GM21723 (cell line): ENCODE measurements around the gene IL3RA.

Experiments used
- ATAC-seq: cut with Tn5 transposase; IDR thresholded peaks from one replicate; pipeline ENCODE4 v1.9.1; 2021; ENCODE audit warnings: mild to moderate bottlenecking, moderate library complexity; ENCODE audit not compliant: unreplicated experiment

IL3RA gene

DNA sequence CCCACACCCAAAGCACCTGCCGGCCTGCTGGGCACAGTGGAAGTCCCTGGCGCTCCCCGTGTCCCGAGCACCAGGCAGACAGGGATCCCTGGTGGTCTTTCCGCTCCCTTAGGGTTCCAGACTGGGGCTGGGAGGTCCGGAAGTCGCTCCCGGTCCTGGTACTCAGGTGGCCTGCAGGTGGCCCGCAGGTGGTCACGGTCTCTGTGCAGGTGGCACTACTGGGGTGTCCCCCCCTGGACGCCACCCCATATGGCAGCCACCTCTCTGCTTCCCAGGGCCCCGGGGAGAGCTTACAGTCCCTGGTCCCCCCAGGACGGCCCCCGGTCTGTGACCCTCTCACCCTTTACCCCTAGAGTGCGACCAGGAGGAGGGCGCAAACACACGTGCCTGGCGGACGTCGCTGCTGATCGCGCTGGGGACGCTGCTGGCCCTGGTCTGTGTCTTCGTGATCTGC is 41.7 kb downstream of the IL3RA start:
- no peak for ATAC-seq

DNA sequence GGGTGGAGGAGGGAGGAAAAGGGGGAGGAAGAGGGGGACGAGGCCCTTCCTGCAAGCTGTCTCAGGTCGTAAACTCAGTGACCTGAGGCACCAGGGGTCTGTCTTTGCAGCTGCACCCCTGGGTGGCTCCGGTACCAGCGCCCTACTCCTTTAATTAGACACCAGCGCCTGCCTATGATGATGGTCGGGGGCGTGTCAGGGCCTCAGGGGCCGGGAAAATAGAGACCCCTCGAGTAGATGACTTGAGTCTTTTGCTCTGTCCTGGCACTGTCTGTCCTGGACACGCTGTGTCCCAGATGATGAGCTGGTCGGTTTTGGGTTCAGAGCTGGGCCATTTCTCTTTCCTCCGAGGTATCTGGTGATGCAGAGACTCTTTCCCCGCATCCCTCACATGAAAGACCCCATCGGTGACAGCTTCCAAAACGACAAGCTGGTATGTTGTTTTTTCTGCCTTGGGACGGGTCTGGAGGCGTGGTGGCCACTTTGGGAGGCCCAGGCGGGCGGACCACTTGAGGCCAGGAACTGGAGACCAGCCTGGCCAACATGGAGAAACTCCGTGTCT is 44.2 kb downstream of the IL3RA start:
- ATAC-seq = no peak

DNA sequence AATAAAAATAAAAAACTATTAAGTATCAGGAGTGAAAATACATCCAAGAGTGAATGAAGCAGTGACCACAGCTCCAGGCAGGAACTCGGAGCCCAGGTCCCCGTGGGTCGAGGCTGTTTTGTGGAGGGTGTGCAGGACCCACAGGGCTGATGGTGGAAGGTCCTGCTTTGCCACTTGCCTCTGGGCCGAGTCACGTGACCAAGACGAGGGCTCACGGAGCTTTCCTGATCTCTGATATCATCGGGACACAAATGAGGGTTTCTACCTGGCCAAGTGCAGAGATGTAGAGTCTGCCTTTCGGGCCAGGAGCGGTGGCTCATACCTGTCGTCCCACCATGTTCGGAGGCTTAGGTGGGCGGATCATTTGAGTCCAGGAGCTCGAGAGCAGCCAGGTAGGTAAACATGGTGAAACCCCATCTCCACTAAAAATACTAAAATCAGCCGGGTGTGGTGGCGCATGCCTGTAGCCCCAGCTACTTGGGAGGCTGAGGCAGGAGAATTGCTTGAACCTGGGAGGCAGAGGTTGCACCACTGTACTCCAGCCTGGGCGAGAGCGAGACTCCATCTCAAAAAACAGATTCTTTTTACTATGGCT is 48.2 kb downstream of the IL3RA start:
- no peak for ATAC-seq

DNA sequence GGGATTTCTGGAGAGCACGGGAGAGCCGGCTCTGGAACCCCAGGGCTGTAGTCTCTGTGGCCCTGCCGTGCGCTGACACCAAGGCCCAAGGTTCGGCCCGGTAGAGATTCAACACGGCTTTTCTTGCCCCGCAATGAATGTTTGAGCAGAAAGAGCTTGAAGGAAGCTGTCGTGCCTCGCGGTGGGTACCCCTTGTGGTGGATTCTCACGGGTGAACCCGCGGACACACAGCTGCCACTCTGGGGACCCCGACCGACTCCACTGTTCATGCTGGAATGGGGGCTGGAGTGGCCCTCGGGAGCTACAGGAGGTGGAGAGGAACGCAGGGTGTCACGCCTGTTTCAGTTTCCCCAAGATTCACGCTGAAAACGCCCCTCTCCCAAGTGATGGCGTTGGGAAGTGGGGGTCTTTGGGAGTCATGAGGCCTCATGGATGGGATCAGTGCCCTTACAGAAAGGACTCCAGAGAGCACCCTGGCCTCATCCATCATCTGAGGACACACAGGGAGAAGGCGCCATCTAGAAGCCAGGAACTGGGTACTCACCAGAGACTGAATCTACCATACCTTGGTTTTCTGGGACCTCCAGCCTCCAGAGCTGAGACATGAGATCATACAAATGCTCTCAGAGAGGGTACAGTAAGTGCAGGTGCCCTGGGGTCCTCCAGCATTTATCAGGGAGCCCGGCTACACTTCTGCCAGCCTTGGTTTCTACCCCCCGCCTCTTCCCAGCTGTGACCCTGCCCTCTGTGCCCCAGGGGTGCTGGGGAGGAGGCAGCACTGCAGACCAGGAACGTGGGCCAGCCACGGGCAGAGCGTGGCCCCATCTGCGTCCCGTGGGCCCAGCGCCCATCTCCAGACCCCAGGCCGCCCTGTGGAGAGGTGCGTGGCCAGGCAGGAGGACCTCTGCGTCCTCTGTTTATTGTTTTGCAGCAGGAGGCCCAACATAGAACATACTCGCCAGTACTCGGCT is 49.0 kb downstream of the IL3RA start:
- ATAC-seq = no peak

DNA sequence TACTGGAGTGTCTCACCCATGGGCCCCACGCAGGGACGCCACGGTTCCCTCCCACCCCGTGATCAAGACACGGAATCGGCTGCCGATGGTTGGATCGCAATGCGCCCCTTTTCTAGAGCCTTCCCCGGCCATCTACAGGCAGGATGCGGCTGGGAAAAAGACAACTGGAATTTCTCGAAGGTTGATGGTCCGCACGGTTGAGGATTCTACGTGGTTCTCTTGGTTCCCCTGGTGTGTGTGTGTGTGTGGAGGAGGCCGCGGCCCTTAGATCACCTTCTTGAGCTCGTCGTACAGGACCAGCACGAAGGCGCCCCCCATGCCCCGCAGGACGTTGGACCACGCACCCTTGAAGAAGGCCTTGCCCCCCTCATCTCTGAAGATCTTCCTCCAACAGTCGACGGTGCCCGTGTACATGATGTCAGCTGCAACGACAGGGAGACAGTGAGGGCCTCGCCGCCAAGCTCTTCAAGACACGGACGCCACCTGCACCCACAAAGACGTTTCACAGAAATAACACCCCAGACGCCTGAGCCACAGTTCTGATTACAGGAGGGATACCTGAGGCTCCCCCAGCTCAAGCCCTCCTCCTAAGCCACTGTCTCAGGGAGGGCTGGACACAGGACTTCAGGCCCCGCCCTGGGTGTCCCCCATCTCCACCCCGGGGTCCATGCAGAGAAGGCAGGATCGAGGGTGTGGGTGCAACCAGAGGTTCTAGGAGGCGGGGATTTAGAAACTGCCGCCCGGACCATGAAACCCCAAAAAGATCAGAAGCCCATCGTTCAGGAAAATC is 49.9 kb downstream of the IL3RA start:
- ATAC-seq = no peak

DNA sequence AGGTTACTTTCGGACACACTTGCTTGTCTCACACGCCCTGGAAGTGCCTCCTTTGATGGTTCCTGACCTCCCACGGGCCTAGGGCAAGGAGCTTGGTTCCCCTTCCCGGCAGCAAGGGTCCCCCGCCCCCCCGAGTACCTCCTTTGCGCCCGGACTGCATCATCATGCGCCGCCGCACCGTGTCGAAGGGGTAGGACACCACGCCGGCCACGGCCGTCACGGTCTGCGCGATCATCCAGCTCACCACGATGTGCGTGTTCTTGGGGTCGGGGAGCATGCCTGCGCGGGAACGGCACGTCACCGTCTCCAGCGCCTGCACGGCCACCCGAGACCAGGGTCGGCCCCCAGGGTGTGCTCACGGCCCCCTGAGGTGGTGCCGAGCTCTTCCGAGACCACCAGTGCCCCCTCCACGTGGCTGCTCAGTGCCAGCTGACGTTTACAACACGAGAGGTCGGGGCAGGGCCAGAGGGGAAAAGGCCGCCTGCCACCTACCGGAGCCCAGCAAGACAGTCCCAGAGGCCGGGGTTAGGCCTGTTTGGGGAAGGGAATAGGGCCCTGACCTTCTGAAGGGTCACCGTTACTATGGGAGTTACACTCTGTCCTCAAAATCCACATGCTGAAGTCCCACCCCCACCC is 50.7 kb downstream of the IL3RA start:
- no peak for ATAC-seq

DNA sequence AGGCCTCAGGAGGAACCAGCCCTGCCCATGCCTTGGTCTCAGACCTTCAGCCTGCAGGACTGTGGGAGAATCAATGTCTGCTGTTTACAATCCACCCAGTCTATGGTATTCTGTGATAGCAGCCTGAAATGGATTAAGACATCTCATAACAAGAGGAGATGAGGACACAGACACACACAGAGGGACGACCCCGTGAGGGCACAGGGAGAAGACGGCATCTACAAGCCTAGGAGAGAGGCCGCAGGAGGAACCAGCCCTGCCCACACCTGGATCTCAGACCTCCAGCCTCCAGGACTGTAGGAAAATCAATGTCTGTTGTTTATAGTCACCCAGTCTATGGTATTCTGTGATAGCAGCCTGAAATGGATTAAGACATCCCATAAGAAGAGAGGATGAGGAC is 52.1 kb downstream of the IL3RA start:
- no peak for ATAC-seq

DNA sequence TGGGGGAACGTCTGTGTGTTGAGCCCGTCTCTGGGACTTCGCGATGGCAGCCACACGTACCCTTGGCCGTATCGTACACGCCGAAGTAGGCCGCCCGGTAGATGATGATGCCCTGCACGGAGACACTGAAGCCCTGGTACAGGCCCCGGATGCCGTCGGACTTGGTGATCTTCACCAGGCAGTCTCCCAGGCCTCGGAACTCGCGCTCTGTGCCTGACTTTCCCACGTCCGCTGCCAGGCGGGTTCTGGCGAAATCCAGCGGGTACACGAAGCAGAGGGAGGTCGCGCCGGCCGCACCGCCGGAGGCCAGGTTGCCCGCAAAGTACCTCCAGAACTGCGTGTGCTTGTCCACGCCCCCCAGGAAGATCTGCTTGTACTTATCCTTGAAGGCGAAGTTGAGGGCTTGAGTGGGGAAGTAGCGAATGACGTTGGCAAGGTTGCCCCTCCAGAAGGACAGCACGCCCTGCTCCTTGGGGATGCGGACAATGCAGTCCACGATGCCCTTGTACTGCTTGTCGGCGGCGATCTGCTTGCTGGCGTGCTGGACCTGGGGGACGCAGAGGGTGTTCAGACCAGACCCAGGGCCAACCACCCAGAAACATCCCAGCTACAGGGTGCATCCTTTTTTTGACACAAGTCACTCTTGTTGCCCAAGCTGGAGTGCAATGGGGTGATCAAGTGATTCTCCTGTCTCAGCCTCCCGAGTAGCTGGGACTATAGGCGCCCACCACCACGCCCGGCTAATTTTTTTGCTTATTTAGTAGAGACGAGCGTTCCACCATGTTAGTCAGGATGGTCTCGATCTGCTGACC is 52.8 kb downstream of the IL3RA start:
- ATAC-seq = no peak

DNA sequence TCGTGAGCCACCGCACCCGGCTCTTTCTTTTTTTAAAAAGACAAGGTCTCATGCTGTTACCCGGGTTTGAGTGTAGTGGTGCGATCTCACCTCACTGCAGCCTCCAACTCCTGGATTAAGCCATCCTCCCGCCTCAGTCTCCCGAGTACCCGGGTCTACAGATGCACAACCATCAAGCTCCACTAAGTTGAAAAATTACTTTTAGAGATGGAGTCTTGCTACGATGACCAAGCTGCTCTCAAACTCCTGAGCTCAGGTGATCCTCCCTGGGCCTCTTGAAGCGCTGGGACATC is 53.4 kb downstream of the IL3RA start:
- ATAC-seq = no peak

DNA sequence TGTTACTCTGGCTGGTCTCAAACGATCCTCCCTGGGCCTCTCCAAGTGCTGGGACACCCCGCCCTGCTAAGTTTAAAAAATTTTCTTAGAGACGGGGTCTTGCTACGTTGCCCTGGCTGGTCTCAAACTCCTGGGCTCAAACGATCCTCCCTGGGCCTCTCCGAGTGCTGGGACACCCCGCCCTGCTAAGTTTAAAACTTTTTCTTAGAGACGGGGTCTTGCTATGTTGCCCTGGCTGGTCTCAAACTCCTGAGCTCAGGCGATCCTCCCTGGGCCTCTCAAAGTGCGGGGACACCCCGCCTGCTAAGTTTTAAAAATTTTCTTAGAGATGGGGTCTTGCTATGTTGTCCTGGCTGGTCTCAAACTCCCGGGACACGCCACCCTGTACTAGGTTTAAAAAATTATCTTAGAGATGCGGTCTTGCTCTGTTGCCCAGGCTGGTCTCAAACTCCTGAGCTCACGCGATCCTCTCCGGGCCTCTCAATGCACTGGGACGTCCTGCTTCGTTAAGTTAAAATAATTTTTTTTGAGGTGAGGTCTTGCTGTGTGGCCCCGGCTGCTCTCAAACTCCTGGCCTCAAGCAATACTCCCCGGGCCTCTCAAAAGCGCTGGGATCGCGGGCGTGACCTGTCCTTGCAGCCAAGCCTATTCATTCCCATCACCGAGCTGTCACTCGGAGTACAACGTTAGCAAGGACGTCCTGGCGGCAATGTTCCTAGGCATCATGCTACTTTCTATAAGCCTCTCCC is 54.2 kb downstream of the IL3RA start:
- ATAC-seq = no peak

DNA sequence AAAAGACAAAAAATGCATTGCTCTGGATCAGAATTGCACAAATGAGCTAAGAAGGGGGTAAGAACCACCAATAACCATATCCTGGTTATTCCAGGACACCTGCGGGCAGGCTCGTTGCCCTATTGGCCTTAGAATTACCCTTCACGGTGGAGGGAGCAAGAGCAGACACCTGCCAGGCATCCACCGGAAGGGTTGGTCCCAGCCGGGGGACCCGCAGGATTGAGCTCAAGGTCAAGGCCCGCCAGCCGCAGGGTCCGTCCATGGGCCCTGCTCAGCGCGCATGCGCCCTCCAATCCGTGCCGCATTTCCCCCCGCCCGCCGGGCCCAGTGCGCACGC is 54.8 kb downstream of the IL3RA start:
- ATAC-seq = no peak

DNA sequence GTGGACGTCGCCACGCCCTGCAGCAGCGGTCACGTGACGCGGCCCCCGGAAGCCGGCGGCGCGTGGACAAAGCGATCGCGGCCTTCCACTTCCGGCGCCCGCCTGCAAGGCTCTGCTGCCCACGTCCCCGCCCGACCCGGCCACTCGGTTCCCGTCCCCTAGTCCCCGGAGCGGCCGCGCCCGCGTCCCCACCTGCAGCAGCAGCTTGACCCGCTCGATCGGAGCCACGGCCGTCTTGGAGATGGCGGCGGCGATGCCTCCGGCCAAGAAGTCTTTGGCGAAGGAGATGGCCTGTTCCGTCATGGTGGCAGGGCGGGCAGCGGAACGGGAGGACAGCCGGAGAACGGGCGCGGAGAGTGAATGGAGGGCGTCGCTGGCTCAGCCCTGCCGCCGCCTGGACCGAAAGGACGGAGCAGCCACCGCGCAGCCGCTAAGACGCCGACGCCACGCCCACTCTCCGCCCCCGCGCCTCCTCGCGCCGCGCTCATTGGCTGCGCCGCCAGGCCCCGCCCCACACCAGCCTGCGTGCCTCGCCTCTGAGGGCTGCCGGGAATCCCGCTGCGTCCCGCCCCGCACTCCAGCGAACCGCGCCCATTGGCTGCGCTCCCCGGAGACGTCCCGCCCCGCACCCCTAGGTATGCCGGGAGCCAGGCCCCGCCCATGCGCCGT is 55.3 kb downstream of the IL3RA start, which contains the start of gene SLC25A6:
TSS of gene SLC25A6 (minus strand) at position 407 of the 669 bp plus-strand sequence. CDS start at position 303, 104 bp downstream.
- ATAC-seq = peak; percentile 94

DNA sequence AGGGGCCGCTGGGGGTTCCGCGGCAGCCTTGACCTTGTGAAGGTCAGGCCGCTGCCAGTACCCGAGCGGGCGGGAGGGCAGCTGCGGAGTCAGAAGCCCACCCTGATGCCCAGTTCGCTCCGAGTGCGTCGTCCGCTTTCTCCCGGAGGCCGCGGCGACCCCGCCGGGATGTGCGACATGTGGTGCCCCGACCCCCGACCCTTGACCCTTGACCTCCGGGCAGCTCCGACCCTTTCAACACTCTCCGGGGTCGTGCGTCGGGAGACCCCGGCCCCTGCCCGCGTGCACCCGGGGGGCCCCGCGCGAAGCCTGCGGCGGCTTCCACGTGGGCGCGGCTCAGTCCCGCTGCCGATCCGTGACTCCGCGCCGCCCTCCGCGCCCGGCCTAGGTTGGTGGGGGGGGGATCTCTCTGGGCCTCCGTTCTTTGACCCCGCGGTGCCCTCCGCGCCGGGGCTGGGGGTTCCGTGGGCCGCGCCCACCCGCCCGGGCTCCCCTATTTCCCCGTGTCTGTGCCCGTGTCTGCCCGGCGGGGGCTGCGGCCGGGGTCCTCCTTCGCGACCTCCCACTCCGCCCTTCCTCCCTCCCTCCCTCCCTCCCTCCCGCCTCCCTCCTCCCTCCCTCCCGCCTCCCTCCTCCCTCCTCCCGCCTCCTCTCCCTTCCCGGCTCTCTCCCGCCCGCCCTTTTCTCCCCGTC is 55.9 kb downstream of the IL3RA start:
- ATAC-seq = peak; percentile 37

DNA sequence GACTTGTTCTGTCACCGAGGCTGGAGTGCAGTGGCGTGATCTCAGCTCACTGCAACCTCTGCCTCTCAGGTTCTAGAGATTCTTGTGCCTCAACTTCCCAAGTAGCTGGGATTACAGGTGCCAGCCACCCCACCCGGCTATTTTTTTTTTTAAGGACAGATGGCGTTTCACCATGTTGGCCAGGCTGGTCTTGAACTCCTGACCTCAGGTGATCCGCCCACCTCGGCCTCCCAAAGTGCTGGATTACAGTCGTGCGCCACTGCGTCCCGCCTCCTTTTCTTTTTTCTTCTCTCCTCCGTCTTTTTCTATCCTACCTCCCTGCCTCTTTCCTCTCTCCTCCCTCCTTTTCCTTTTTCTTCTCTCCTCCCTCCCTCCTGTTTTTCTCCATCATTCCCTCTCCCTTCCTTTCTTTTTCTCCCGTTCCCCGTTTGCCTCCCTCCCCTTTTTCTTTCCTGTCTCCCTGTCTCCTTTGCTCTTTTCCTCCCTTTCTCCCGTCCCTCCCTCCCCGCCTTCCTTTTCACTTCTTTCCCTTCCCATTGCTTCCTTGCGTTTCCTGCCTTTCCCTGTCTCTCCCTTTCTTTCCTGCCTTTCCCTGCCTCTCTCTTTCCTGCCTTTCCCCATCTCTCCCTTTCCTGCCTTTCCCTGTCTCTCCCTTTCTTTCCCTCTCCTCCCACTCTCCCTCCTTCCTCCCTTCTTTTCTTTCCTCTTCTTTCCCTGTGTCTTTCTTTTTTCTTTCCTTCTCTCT is 57.5 kb downstream of the IL3RA start:
- ATAC-seq = no peak

DNA sequence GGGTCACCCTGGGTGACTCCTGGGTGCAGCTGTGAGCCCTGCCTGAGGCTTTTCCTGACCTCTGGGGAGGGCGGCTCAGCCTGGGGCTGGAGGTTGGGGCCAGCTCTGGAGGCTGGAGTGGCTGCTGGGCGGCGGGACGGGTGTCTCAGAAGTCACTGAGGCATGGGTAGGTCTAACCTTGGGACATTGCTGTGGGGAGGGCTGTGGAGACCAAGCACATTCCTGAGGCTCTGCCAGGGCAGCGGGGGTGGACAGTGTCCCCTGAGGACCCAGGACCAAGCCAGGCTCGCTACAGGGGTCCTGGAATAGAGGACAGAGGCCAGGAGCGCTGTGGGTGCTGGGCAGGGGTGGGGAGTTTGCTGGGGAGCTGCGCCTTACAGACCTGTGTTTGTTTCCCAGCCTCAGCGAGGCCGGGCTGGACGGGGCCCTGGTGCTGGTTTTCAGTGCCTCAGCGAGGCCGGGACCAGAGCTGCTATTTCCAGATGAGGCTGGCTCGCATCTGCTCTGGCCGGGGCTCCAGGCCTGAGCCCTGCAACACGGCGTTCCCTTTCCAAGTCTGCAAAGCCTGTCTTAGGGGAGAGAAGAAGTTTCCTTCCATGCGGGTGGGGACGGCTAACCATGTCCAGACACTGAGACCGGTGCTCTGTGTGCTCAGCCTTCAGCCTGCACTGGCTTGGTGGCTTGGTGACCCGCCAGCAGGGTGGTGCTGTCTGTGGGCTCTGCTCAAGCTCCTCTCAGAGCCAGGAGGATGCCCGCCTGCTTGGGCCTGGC is 58.3 kb downstream of the IL3RA start:
- no peak for ATAC-seq

DNA sequence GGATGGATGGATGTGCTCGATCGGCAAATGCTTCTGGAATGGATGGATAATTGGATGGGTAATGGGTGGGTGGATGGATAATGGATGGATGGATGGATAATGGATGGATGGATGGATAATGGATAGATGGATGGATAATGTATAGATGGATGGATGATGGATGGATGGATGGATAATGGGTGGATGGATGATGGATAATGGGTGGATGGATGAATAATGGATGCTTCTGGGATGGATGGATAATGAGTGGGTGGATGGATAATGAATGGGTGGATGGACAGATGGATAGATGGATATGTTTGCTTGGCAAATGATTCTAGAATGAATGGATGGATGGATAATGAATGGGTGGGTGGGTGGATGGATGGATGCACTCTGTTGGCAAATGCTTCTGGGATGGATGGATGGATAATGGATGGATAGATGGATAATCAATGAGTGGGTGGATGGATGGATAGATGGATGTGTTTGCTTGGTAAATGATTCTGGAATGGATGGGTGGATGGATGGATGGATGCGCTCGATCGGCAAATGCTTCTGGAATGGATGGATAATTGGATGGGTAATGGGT is 59.1 kb downstream of the IL3RA start:
- no peak for ATAC-seq
